Uterus (tissue), 2 donors: ENCODE results near the gene RPP21.

Experiments
- CTCF ChIP-seq, 4 experiments: fragments of 200-600 bp in 2 of 4; fragments of 450-650 bp in 2 of 4; sonication (generic) in 2 of 4; IDR thresholded peaks; one replicate each; pipeline ENCODE4 v1.5.1; 2016 to 2019; ENCODE audit warnings: antibody characterized with exemption in 4 of 4, mild to moderate bottlenecking in 2 of 4, moderate library complexity in 1 of 4
- POLR2A ChIP-seq, 2 donors: fragments of 450-650 bp; IDR thresholded peaks; one replicate each; pipeline ENCODE4 v1.6.1; 2016; ENCODE audit warnings: antibody characterized with exemption in 2 of 2, mild to moderate bottlenecking in 1 of 2, moderate library complexity in 1 of 2

GRCh38 chr6:30329331-30329730 lies 15.6 kb upstream of the RPP21 start:
- no peak for TF ChIP-seq CTCF (IDR thresholded peaks at IDR 0.05)
- TF ChIP-seq POLR2A (IDR thresholded peaks at IDR 0.05), result no peak
